ENCODE measurements around the gene KCNV2. TPM values are rescaled to one million over a fixed set of nuclear protein-coding genes. Genes with fewer than 3 reads are reported as not detected.

KCNV2 gene
- total and polyA plus RNA-seq, 4 donors, result 0.10 TPM; not detected in 3

DNA sequence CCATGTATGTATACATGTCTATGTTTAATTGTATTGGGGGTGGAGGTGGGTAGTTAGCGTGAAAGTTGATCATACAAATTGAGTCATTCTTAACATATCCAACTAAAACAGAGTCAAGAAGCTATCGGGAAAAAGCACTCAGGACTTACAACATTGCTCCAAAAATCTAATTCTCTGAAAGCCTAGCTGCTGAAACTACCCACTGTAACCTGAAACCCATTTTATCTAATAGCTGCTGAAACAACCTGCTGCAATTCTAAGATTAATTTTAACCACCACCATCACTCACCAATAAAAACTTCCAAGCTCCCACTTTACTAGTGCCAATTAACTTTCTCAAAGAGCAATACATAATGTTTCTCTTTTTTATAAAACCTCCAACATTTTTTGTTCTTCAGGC, 32.2 kb downstream of the KCNV2 start:
- H3K36me3 ChIP-seq (ENCODE audit: control insufficient read depth in 4 of 4, insufficient read depth in 3 of 4, low read depth in 1 of 4, low read length in 3 of 4), result no peaks in the 10 kb centered on the region
- TF ChIP-seq, protein P1, sequence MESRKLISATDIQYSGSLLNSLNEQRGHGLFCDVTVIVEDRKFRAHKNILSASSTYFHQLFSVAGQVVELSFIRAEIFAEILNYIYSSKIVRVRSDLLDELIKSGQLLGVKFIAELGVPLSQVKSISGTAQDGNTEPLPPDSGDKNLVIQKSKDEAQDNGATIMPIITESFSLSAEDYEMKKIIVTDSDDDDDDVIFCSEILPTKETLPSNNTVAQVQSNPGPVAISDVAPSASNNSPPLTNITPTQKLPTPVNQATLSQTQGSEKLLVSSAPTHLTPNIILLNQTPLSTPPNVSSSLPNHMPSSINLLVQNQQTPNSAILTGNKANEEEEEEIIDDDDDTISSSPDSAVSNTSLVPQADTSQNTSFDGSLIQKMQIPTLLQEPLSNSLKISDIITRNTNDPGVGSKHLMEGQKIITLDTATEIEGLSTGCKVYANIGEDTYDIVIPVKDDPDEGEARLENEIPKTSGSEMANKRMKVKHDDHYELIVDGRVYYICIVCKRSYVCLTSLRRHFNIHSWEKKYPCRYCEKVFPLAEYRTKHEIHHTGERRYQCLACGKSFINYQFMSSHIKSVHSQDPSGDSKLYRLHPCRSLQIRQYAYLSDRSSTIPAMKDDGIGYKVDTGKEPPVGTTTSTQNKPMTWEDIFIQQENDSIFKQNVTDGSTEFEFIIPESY (IDR thresholded peaks at IDR 0.05), result no peak
- TF ChIP-seq RAD21 (IDR thresholded peaks at IDR 0.05), result no peak
- no peak for TF ChIP-seq FOXA1 (IDR thresholded peaks at IDR 0.05)
- TF ChIP-seq, protein P2, sequence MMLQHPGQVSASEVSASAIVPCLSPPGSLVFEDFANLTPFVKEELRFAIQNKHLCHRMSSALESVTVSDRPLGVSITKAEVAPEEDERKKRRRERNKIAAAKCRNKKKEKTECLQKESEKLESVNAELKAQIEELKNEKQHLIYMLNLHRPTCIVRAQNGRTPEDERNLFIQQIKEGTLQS (IDR thresholded peaks at IDR 0.05), result no peak
- TF ChIP-seq NR2F2 (IDR thresholded peaks at IDR 0.05), result no peak
- TF ChIP-seq HNF4A (conservative IDR thresholded peaks at IDR 0.05), result no peak
- TF ChIP-seq, protein P3, sequence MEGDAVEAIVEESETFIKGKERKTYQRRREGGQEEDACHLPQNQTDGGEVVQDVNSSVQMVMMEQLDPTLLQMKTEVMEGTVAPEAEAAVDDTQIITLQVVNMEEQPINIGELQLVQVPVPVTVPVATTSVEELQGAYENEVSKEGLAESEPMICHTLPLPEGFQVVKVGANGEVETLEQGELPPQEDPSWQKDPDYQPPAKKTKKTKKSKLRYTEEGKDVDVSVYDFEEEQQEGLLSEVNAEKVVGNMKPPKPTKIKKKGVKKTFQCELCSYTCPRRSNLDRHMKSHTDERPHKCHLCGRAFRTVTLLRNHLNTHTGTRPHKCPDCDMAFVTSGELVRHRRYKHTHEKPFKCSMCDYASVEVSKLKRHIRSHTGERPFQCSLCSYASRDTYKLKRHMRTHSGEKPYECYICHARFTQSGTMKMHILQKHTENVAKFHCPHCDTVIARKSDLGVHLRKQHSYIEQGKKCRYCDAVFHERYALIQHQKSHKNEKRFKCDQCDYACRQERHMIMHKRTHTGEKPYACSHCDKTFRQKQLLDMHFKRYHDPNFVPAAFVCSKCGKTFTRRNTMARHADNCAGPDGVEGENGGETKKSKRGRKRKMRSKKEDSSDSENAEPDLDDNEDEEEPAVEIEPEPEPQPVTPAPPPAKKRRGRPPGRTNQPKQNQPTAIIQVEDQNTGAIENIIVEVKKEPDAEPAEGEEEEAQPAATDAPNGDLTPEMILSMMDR (IDR thresholded peaks at IDR 0.05; ENCODE audit: low read depth, low read length, missing input control), result no peak
- TF ChIP-seq JUND (IDR thresholded peaks at IDR 0.05), result no peak
- no peak for TF ChIP-seq FOXA2 (IDR thresholded peaks at IDR 0.05)
- TF ChIP-seq YY1 (IDR thresholded peaks at IDR 0.05), result no peak
- TF ChIP-seq GABPA (IDR thresholded peaks at IDR 0.05 in 1 of 2, conservative IDR thresholded peaks at IDR 0.05 in 1 of 2), result no peak
- TF ChIP-seq RXRA (IDR thresholded peaks at IDR 0.05), result no peak
- TF ChIP-seq HNF4G (IDR thresholded peaks at IDR 0.05), result no peak
- no peaks in the 10 kb centered on the region for H3K9me3 ChIP-seq (ENCODE audit: control insufficient read depth in 4 of 4, low read length in 3 of 4)
- no peak overlapping the region for H3K27ac ChIP-seq (ENCODE audit: low read depth in 1 of 2, low read length in 2 of 2)
- 94% methylated on average over 2 of the region's 2 CpGs for WGBS
- H3K9ac ChIP-seq (ENCODE audit: low read depth in 1 of 2, low read length in 2 of 2), result no peak overlapping the region
- no peaks in the 10 kb centered on the region for H3K27me3 ChIP-seq (ENCODE audit: control insufficient read depth in 4 of 4, insufficient read depth in 4 of 4, low read length in 3 of 4)
- DNase-seq (ENCODE audit: low spot score), result no peak
- no peaks in the 10 kb centered on the region for H3K4me1 ChIP-seq (ENCODE audit: control insufficient read depth in 4 of 4, insufficient read depth in 4 of 4, low read length in 3 of 4)
- no peak overlapping the region for H3K4me3 ChIP-seq (ENCODE audit: low read depth in 1 of 3, low read length in 3 of 3)

DNA sequence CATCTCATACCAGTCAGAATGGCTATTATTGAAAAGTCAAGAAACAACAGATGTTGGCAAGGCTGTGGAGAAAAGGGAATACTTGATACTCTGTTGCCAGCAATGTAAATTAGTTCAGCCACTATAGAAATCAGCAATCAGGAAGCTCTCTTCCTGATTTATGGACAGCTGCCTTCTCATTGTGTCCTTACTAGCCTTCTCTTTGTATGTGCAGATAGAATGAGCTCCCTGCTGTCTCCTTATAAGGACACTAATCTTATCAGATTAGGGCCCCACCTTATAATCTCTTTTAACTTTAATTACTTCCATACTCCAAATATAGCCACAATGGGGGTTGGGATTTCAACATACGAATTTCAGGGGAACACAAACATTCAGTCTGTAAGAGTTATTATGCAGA, 38.0 kb downstream of the KCNV2 start:
- Histone ChIP-seq H3K36me3 (ENCODE audit: control insufficient read depth in 4 of 4, insufficient read depth in 3 of 4, low read depth in 1 of 4, low read length in 3 of 4) (no peaks in the 10 kb centered on the region), H3K4me1 (ENCODE audit: control insufficient read depth in 4 of 4, insufficient read depth in 4 of 4, low read length in 3 of 4) (no peaks in the 10 kb centered on the region), H3K9ac (ENCODE audit: low read depth in 1 of 2, low read length in 2 of 2) (no peak overlapping the region), H3K27me3 (ENCODE audit: control insufficient read depth in 4 of 4, insufficient read depth in 4 of 4, low read length in 3 of 4) (no peaks in the 10 kb centered on the region), H3K4me3 (ENCODE audit: low read depth in 1 of 3, low read length in 3 of 3) (no peak overlapping the region), H3K9me3 (ENCODE audit: control insufficient read depth in 4 of 4, low read length in 3 of 4) (no peaks in the 10 kb centered on the region), H3K27ac (ENCODE audit: low read depth in 1 of 2, low read length in 2 of 2) (no peak overlapping the region)
- WGBS, result 83% methylated on average over 1 of the region's 1 CpG
- DNase-seq (ENCODE audit: low spot score), result no peak
- TF ChIP-seq EGR1 (IDR thresholded peaks at IDR 0.05; ENCODE audit: low read depth in 2 of 2), result no peak

DNA sequence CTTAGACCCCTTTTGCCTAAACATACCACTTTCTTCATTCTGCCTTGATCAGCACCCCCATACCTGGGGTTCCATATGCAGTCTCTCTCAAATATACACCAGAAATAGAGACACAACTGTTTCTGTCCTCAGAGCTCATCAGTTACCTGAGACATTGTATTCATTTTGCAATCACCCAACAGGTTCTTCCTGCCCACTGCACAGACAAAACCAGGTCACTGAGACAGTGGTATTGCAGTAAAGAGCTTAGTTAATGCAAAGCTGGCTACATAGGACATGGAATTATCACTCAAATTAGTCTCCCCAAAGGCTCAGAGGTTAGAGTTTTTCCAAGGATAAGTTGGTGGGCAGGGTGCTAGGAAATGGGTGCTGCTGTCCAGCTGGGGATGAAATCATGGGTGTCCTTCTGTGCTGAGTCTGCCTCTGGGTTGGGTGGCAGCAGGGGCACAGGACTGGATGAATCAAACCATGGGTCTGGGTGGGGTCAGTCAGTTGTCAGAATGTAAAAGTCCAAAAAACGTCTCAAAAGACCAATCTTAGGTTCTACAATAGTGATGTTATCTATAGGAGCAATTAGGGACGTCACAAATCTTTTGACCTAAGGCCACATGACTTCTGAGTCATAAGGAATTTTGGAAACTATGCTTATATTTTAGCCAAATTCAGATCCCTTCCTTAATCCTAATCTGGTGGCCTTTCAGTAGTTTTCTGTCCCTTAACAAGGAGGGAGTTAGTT, 41.0 kb downstream of the KCNV2 start:
- Histone ChIP-seq H3K27ac (ENCODE audit: low read depth in 1 of 2, low read length in 2 of 2) (no peak overlapping the region), H3K4me3 (ENCODE audit: low read depth in 1 of 3, low read length in 3 of 3) (no peak overlapping the region), H3K27me3 (ENCODE audit: control insufficient read depth in 4 of 4, insufficient read depth in 4 of 4, low read length in 3 of 4) (no peaks in the 10 kb centered on the region), H3K9me3 (ENCODE audit: control insufficient read depth in 4 of 4, low read length in 3 of 4) (no peaks in the 10 kb centered on the region), H3K36me3 (ENCODE audit: control insufficient read depth in 4 of 4, insufficient read depth in 3 of 4, low read depth in 1 of 4, low read length in 3 of 4) (no peaks in the 10 kb centered on the region), H3K9ac (ENCODE audit: low read depth in 1 of 2, low read length in 2 of 2) (no peak overlapping the region), H3K4me1 (ENCODE audit: control insufficient read depth in 4 of 4, insufficient read depth in 4 of 4, low read length in 3 of 4) (no peaks in the 10 kb centered on the region)
- no peak for TF ChIP-seq NR2F2 (IDR thresholded peaks at IDR 0.05)
- TF ChIP-seq FOXA2 (IDR thresholded peaks at IDR 0.05), result no peak
- no peak for TF ChIP-seq RAD21 (IDR thresholded peaks at IDR 0.05)
- no peak for TF ChIP-seq SP1 (IDR thresholded peaks at IDR 0.05)
- no peak for TF ChIP-seq YY1 (IDR thresholded peaks at IDR 0.05)
- TF ChIP-seq RXRA (IDR thresholded peaks at IDR 0.05), result no peak
- TF ChIP-seq, protein P1 (IDR thresholded peaks at IDR 0.05), result no peak
- DNase-seq (ENCODE audit: low spot score), result no peak
- 82% methylated on average over 2 of the region's 2 CpGs for WGBS

Data from liver (tissue), 9 donors.